CD4-positive, alpha-beta memory T cell (primary cell): Measurements from ENCODE around the gene PAX9. TPM values are rescaled to one million over a fixed set of nuclear protein-coding genes. Genes with fewer than 3 reads are reported as not detected.

Source experiments
- CTCF ChIA-PET: fragments of 350-600 bp; sonication (Branson Sonifier 250); formaldehyde crosslinking; loops from one replicate; lab custom pipeline; 2021; ENCODE audit warnings: inconsistent platforms; ENCODE audit not compliant: partially characterized antibody; lab: Charles Lee
- POLR2A ChIA-PET: fragments of 350-600 bp; sonication (Branson Sonifier 250); formaldehyde crosslinking; loops from one replicate; lab custom pipeline; 2021; ENCODE audit not compliant: partially characterized antibody; lab: Charles Lee
- DNase-seq, 5 donors: peaks; one replicate each; pipeline versions ENCODE4 v3.0.0 to v3.0.0-alpha.2; 2020 to 2022; ENCODE audit warnings: mixed read lengths in 1 of 5
- H3K27ac ChIP-seq: one replicate; pipeline ENCODE4 v1.7.0; 2013; ENCODE audit warnings: low read depth, low read length
- H3K27me3 ChIP-seq: 2 replicates; pipeline ENCODE4 v1.7.0; 2013; ENCODE audit warnings: mild to moderate bottlenecking, low read length, moderate library complexity; ENCODE audit not compliant: insufficient read depth
- H3K36me3 ChIP-seq: 2 replicates; pipeline ENCODE4 v1.7.0; 2013; ENCODE audit warnings: mild to moderate bottlenecking, low read length, moderate library complexity; ENCODE audit not compliant: insufficient read depth
- H3K4me1 ChIP-seq: 2 replicates; pipeline ENCODE4 v1.7.0; 2013; ENCODE audit warnings: mild to moderate bottlenecking, low read length, moderate library complexity; ENCODE audit not compliant: insufficient read depth
- H3K4me3 ChIP-seq, 2 donors: one replicate each; pipeline ENCODE4 v1.7.0; 2013; ENCODE audit warnings: low read length in 2 of 2, mild to moderate bottlenecking in 1 of 2
- H3K9me3 ChIP-seq, 2 donors: one replicate each; pipeline ENCODE4 v1.7.0; 2013; ENCODE audit warnings: low read length in 2 of 2, control low read depth in 1 of 2; ENCODE audit not compliant: control insufficient read depth in 1 of 2
- H3K27ac Mint-ChIP-seq, 7 donors: one replicate each; pipeline ENCODE4 v1.8.0; 2020 to 2021; ENCODE audit warnings: mixed read lengths in 7 of 7, mild to moderate bottlenecking in 6 of 7, inconsistent platforms in 3 of 7, moderate library complexity in 3 of 7
- H3K27me3 Mint-ChIP-seq, 2 donors: one replicate each; pipeline ENCODE4 v1.8.0; 2020 to 2021; ENCODE audit warnings: mixed read lengths in 2 of 2
- H3K36me3 Mint-ChIP-seq, 2 donors: one replicate each; pipeline ENCODE4 v1.8.0; 2020 to 2021; ENCODE audit warnings: mixed read lengths in 2 of 2, inconsistent platforms in 1 of 2, mild to moderate bottlenecking in 1 of 2
- H3K4me1 Mint-ChIP-seq, 4 donors: one replicate each; pipeline ENCODE4 v1.8.0; 2020 to 2021; ENCODE audit warnings: mixed read lengths in 4 of 4, mild to moderate bottlenecking in 1 of 4
- H3K4me3 Mint-ChIP-seq, 8 donors: one replicate each; pipeline ENCODE4 v1.8.0; 2020 to 2021; ENCODE audit warnings: mixed read lengths in 8 of 8, mild to moderate bottlenecking in 7 of 8, moderate library complexity in 6 of 8, inconsistent platforms in 3 of 8
- H3K9me3 Mint-ChIP-seq, 8 donors: one replicate each; pipeline ENCODE4 v1.8.0; 2020 to 2021; ENCODE audit warnings: mixed read lengths in 8 of 8, mild to moderate bottlenecking in 5 of 8, inconsistent platforms in 3 of 8, moderate library complexity in 1 of 8
- intact Hi-C: fragments of 100-400 bp; cut with micrococcal nuclease; formaldehyde crosslinking; loops from one replicate; pipeline ENCODE4 v1.15.1; 2023
- polyA plus RNA-seq, 2 donors: library from polyadenylated mRNA; unstranded; fragments of 300-500 nt; fragmentation: Illumina TruSeq; gene quantifications; one replicate each; pipeline ENCODE4 v1.2.3, GENCODE V29; 2021
- total RNA-seq, 2 experiments: library from RNA; stranded (reverse); gene quantifications; one replicate each; pipeline ENCODE4 v1.2.3, GENCODE V29; 2021

The PAX9 gene
- total and polyA plus RNA-seq, 4 experiments from 2014 or later: 0.03 TPM; not detected in 3

DNA sequence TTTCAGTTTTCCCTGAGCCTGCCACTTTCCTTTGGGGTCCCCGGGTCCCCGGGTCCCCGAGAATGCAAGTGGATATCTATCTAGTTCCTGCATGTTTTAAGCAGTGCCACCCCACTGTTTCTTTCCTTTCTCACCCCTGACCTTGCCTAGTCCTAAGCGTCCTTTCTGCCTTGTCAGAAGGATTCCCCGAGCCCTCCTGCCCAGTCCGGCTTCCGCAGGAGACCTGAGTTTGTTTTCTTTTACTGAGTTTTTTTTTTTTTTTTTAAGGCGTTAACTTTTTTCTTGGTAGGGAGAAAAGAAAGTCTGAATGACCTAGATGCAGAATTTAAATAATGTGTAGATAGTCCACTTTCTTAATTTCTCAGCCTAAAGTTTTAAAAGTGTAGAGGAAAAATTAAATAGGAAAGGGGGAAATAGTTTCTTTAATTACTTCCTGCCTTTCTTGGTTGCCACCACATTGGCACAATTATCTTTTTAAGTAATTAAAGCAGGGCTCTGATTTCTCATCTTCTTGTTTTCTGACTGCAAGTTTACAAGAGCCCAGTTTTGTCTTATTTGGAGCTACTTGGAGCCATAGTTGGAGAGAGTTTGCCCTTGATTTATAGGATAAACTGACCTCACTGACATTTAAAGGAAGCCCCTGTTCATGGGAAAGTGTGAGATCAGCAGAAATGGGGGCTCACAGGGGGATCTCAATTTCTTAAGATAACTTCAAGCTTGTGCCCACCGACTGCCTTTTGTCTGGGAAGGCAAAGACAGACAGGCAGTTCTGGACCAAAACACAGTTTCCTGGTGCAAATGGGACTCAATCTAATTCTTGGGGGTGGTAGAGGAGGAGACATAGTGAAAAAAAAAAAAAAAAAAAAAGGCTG is 2.9 kb downstream of the PAX9 start:
- no peak for DNase-seq
- intact Hi-C loops: no loop called here
- ChIA-PET CTCF (no interaction called here), POLR2A (no interaction called here)
- Mint-ChIP-seq H3K27me3 (peaks cover 55 to 69% of the 10 kb centered on the region in 2 donors), H3K4me3 (peak overlapping the region in 7 of 8 donors; percentile 22 to 71 (median 52)), H3K27ac (peak overlapping the region in 1 of 7 donors; percentile 43), H3K36me3 (peaks cover 1 to 8% of the 10 kb centered on the region in 2 donors), H3K9me3 (peaks cover 0 to 24% (median 12%) of the 10 kb centered on the region in 8 donors), H3K4me1 (peaks cover 17 to 56% (median 32%) of the 10 kb centered on the region in 4 donors)
- Histone ChIP-seq H3K27ac (no peak overlapping the region), H3K4me3 (no peak overlapping the region), H3K9me3 (no peaks in the 10 kb centered on the region), H3K36me3 (no peaks in the 10 kb centered on the region), H3K27me3 (peaks cover 22% of the 10 kb centered on the region), H3K4me1 (peaks cover 26% of the 10 kb centered on the region)

DNA sequence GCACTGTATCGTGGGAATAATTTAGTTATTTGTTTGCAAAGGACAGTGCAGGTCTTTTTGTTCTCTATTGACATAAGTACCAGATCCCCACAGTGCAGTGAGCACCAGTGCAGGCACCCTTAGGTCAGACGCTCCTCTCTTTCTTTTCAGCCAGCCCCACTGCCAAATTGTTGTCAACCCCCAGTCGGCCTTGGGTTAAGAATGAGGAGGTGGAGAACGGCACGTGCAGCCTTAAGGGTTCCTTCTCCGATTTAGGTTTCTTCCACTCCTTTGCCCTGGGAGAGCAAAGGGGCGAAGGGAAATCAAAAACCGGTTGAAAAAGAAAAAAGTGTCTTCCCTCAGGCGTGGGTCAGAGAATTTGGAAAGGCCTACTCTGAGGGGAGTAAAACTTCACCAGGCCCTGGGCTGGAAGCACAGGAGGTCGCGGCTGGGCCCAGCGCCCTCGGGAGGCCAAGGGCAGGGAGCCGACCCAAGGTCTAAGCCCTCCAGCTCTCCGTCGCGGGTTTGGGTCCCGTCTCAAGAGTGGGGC is 4.3 kb downstream of the PAX9 start:
- POLR2A ChIA-PET: no interaction called here
- H3K27me3 Mint-ChIP-seq: peaks cover 45 to 55% of the 10 kb centered on the region in 2 donors
- peak overlapping the region in 3 of 8 donors; percentile 8 to 61 (median 13) for H3K4me3 Mint-ChIP-seq

DNA sequence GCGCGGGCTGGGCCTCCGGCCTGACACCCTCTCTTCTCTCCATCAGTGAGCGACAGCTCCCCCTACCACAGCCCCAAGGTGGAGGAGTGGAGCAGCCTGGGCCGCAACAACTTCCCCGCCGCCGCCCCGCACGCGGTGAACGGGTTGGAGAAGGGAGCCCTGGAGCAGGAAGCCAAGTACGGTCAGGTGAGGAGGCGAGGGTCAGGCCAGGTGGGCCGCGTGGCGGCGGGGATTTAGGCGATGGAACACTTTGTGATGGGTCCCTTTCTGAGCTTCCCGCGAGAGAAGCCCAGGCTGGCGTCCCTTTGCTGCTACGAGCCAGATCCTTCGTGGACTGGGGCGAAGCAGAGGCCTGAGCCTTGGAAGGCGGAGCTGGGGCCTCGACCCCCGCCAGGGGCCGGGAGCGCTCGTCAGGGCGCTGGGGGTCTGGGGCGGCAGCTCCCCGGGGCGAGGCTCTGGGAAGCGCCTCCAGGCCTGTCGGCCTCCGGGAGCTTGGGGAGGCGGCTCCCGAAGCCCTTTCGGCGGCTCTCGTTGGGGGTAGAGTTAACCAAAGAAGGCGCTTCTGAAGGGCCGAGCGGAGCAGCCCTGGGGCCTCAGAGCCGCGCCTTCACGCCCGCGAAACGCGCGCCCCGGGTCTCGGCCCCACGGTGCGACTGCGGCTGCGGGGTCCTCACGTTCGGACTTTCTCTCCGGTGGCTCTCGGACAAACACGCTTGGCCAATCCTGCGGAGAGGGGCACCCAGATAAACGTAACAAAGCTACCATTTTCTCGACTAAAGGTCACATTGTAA is 5.0 kb downstream of the PAX9 start:
- Histone ChIP-seq H3K36me3 (no peaks in the 10 kb centered on the region), H3K27me3 (peaks cover 20% of the 10 kb centered on the region), H3K4me1 (peaks cover 22% of the 10 kb centered on the region), H3K27ac (no peak overlapping the region), H3K4me3 (no peak overlapping the region), H3K9me3 (no peaks in the 10 kb centered on the region)
- Mint-ChIP-seq H3K9me3 (peaks cover 0 to 22% (median 8%) of the 10 kb centered on the region in 8 donors), H3K27ac (no peak overlapping the region), H3K36me3 (peaks cover 0 to 8% of the 10 kb centered on the region in 2 donors), H3K4me3 (peak overlapping the region in 1 of 8 donors; percentile 17), H3K27me3 (peaks cover 39 to 48% of the 10 kb centered on the region in 2 donors), H3K4me1 (peaks cover 13 to 36% (median 23%) of the 10 kb centered on the region in 4 donors)
- ChIA-PET CTCF (no interaction called here), POLR2A (no interaction called here)
- DNase-seq: no peak
- intact Hi-C loops: no loop called here

More for the DNA sequence above, 4.3 kb downstream of the PAX9 start:
- CTCF ChIA-PET: no interaction called here
- H3K4me1 Mint-ChIP-seq: peaks cover 16 to 43% (median 28%) of the 10 kb centered on the region in 4 donors
- Histone ChIP-seq H3K36me3 (no peaks in the 10 kb centered on the region), H3K9me3 (no peaks in the 10 kb centered on the region), H3K4me3 (no peak overlapping the region), H3K27ac (no peak overlapping the region), H3K4me1 (peaks cover 22% of the 10 kb centered on the region), H3K27me3 (peaks cover 20% of the 10 kb centered on the region)
- peaks cover 0 to 21% (median 12%) of the 10 kb centered on the region in 8 donors for H3K9me3 Mint-ChIP-seq
- H3K36me3 Mint-ChIP-seq: peaks cover 0 to 8% of the 10 kb centered on the region in 2 donors
- intact Hi-C loops: no loop called here
- DNase-seq: no peak
- no peak overlapping the region for H3K27ac Mint-ChIP-seq

DNA sequence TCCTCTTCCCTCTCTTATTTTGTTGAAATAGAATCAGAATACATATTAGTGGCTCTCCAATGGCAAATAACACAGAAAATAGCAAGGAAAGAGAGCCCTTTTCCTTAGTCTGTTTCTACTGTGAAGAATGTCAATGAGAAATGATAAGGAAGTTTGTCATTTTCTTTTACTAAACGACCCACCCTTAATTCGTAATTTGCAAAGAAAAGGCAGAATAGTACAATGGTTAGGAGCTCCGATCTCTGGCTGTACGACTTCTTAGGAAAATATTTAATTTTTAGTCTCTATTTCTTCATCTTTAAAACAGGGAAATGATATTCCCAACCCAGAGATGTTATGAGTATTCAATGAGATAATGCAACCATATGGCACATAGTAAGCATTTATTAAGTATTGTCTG is 6.0 kb downstream of the PAX9 start:
- no peak overlapping the region for H3K27ac Mint-ChIP-seq
- peaks cover 10 to 27% (median 16%) of the 10 kb centered on the region in 4 donors for H3K4me1 Mint-ChIP-seq
- ChIA-PET POLR2A (no interaction called here), CTCF (no interaction called here)
- H3K36me3 Mint-ChIP-seq: peaks cover 0 to 8% of the 10 kb centered on the region in 2 donors
- Histone ChIP-seq H3K4me1 (peaks cover 17% of the 10 kb centered on the region), H3K27me3 (peaks cover 14% of the 10 kb centered on the region), H3K27ac (no peak overlapping the region), H3K9me3 (no peaks in the 10 kb centered on the region), H3K4me3 (no peak overlapping the region), H3K36me3 (no peaks in the 10 kb centered on the region)
- no peak for DNase-seq
- H3K4me3 Mint-ChIP-seq: no peak overlapping the region
- peaks cover 0 to 22% (median 8%) of the 10 kb centered on the region in 8 donors for H3K9me3 Mint-ChIP-seq
- intact Hi-C loops: no loop called here
- peaks cover 31 to 42% of the 10 kb centered on the region in 2 donors for H3K27me3 Mint-ChIP-seq

DNA sequence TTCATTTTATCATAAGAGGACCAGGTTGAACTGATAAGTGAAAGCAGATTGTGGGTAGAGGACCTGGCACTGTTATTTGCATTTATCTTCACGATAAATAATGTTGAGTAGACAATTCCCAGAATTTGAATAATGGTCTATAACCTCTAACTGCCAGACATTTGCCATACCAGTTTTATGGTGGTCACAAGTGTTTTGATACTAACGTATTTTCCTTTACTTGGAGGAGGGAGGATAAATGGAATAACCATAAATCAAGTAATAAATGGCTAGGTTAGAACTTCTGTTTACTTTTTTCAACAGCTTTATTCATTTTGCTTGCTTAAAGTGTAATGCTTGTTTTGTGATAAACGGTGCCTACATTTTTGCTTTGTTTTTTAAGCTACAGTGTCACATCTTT is 9.5 kb downstream of the PAX9 start:
- Mint-ChIP-seq H3K4me1 (peaks cover 0 to 2% (median 0%) of the 10 kb centered on the region in 4 donors), H3K27me3 (peaks cover 7 to 16% of the 10 kb centered on the region in 2 donors), H3K27ac (no peak overlapping the region), H3K36me3 (peaks cover 0 to 8% of the 10 kb centered on the region in 2 donors), H3K9me3 (peaks cover 0 to 13% (median 3%) of the 10 kb centered on the region in 8 donors), H3K4me3 (no peak overlapping the region)
- no peaks in the 10 kb centered on the region for H3K36me3 ChIP-seq
- no peaks in the 10 kb centered on the region for H3K4me1 ChIP-seq
- no peaks in the 10 kb centered on the region for H3K9me3 ChIP-seq
- ChIA-PET CTCF (no interaction called here), POLR2A (no interaction called here)
- DNase-seq: no peak
- intact Hi-C loops: no loop called here
- no peaks in the 10 kb centered on the region for H3K27me3 ChIP-seq
- H3K4me3 ChIP-seq: no peak overlapping the region
- H3K27ac ChIP-seq: no peak overlapping the region

DNA sequence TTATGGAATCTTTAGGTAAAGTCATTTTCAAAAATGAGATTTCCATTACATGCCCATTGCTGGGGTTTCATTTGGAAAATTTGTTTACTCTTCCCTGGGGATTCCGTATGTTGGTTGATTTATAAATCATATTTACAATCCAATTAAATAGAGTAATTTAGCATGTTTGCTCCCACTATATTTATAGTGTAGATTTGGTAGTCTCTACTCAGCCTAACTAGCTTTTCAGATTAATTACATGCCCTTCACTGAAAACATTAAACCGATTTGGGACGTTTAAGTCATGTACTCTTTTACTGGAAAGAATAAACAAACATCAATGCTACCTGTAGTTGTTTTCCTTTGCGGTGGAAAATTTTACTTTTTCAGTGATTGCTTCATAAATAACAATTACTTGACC is 10.4 kb downstream of the PAX9 start:
- H3K9me3 ChIP-seq: no peaks in the 10 kb centered on the region
- POLR2A ChIA-PET: no interaction called here
- no peak for DNase-seq
- Mint-ChIP-seq H3K36me3 (peaks cover 0 to 7% of the 10 kb centered on the region in 2 donors), H3K27ac (no peak overlapping the region), H3K27me3 (peaks cover 11 to 15% of the 10 kb centered on the region in 2 donors), H3K4me1 (peaks cover 0 to 1% (median 0%) of the 10 kb centered on the region in 4 donors), H3K4me3 (no peak overlapping the region), H3K9me3 (peaks cover 0 to 12% (median 3%) of the 10 kb centered on the region in 8 donors)
- H3K27ac ChIP-seq: no peak overlapping the region
- CTCF ChIA-PET: no interaction called here
- no peak overlapping the region for H3K4me3 ChIP-seq
- H3K27me3 ChIP-seq: no peaks in the 10 kb centered on the region
- intact Hi-C loops: no loop called here
- H3K36me3 ChIP-seq: no peaks in the 10 kb centered on the region
- H3K4me1 ChIP-seq: no peaks in the 10 kb centered on the region

DNA sequence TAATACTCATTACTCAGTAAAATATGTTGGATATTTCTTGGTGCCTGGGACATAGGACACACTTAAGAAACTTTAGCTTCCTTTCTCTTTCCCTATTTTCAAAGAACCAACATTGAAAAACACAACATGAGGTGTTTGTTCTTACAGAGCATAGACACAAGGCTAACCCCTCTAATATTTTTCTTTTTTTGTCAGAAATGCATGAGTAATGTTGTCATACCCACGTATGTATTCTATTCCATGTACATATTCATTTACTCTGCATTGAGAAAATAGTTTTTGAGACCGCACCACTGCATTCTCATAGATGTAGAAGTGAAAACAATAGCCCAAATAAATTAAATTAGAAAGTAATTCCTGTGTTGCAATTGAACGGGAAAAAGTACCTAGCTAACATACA is 13.0 kb downstream of the PAX9 start:
- Mint-ChIP-seq H3K27me3 (peaks cover 7 to 10% of the 10 kb centered on the region in 2 donors), H3K9me3 (peaks cover 0 to 4% (median 2%) of the 10 kb centered on the region in 8 donors), H3K27ac (no peak overlapping the region), H3K36me3 (no peaks in the 10 kb centered on the region), H3K4me3 (no peak overlapping the region), H3K4me1 (no peaks in the 10 kb centered on the region)
- H3K4me3 ChIP-seq: no peak overlapping the region
- intact Hi-C loops: no loop called here
- no peak for DNase-seq
- H3K36me3 ChIP-seq: no peaks in the 10 kb centered on the region
- H3K27ac ChIP-seq: no peak overlapping the region
- CTCF ChIA-PET: no interaction called here
- POLR2A ChIA-PET: no interaction called here
- no peaks in the 10 kb centered on the region for H3K4me1 ChIP-seq
- H3K27me3 ChIP-seq: no peaks in the 10 kb centered on the region
- H3K9me3 ChIP-seq: no peaks in the 10 kb centered on the region
